Pons (tissue), 1 donor: ENCODE results near the gene TRIP10.
A peak's percentile ranks its signal among the peaks of the same experiment; 100 is the strongest.

Experiments used
- DNase-seq: peaks from one replicate; pipeline ENCODE4 v3.0.0-alpha.2; 2016; ENCODE audit warnings: low spot score

Gene TRIP10

GRCh38 chr19:6712231-6712630, 27.2 kb upstream of the TRIP10 start:
- DNase-seq: no peak

DNA sequence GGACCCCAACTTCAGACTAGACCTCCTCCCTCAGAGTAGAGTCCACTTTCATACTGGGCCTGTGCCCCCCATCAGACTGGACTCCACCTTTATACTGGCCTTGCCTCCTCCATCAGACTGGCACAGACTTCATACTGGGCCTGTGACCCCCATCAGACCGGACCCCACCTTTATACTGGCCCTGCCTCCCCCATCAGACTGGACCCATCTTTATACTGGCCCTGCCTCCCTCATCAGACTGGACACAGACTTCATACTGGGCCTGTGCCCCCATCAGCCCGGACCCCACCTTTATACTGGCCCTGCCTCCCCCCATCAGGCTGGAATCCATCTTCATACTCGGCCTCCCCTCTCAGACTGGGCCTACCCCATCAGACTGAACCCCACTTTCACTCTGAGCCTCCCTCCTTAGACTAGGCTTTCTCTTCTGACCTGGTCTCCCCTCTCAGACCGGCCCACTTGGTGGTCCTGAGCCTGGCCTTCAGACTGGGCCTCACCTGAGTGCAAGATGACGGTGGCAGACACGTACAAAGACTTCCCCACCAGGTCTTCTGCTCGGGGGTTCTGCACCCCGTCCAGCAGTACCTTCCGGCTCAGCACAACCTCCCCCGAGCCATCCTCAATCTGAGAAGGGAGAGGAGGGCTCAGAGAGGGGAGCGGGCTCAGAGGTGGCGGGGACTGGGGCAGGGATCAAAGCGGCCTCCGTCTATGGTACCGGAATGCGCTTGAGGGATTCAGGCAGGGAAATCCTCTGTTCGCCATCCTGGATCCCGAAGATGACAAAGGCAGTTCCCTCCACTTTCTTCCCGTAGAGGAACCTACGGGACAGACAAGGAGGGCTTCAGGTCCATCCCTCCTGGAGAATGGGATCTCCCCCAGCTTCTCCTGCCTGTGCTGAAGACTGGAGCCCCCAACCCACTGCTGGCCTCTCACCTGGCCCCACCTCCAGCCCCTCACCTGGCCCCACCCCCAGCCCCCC, 26.5 kb upstream of the TRIP10 start:
- no peak for DNase-seq

- no peak for DNase-seq
Observed at GRCh38 chr19:6713773-6714692, 25.4 kb upstream of the TRIP10 start.

DNA sequence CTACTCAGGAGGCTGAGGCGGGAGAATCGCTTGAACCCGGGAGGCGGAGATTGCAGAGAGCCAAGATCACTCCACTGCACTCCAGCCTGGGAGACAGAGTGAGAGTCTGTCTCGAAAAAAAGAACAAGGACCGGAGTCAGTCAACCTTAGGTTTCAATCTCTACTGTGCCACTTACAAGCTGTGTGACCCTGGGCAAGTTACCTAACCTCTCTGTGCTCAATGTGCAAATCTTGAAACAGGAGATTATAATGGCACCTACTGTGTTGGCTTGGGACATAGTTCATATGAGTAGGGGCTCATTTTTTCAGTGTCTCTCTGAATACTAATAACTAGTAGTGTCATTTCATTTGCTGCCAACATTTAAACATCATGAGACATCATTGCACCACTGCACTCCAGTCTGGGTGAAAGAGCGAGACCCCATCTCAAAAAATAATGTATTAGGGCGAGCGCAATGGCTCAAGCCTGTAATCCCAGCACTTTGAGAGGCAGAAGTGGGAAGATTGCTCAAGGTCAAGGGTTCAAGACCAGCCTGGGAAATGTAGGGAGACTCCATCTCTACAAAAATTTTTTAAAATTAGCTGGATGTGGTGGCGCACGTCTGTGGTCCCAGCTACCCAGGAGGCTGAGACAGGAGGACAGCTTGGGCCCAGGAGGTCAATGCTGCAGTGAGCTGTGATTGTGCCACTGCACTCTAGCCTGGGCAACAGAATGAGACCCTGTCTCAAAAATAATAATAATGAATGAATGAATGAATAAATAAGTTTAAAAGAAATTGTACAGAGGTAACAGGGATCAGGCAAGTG, 24.5 kb upstream of the TRIP10 start:
- DNase-seq: no peak

DNA sequence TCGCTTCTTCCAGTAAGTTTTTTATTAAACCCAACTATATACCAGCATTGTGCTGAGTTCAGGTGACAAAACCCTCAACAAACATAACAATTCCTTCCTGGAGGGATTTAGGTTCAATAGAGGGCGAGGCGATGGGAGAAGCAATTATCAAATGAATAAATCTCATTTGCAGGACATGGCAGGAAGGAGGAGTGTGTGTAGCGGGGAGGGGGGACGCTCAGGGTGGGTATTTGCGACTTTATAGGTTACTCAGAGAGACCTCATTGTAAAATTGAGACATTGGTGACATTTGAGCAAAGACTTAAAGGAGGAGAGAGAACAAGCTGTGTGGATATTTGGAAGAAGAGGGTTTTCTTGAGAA, 22.9 kb upstream of the TRIP10 start:
- no peak for DNase-seq

- DNase-seq: no peak
Observed at GRCh38 chr19:6717036-6717435, 22.4 kb upstream of the TRIP10 start.

DNA sequence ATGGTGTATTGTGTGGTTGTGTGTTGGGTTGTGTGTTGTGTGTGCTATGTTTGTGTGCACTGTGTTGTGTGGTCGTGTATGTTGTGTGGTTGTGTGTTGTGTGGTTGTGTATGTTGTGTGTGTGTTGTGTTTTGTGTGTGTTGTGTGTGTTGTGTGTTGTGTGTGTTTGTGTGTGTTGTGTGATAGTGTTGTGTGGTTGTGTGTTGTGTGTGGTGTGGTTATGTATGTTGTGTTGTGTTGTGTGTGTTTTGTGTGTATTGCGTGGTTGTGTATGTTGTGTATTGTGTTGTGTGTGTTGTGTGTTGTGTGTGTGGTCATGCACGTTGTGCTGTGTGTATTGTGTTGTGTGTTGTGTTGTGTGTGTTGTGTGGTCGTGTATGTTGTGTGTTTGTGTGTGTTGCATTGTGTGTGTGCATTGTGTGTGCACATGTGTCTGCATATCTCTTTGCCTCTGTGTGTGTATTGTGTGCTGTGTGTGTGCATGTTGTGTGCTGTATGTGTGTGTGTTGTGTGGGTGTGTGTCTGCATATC, 22.0 kb upstream of the TRIP10 start:
- no peak for DNase-seq

DNA sequence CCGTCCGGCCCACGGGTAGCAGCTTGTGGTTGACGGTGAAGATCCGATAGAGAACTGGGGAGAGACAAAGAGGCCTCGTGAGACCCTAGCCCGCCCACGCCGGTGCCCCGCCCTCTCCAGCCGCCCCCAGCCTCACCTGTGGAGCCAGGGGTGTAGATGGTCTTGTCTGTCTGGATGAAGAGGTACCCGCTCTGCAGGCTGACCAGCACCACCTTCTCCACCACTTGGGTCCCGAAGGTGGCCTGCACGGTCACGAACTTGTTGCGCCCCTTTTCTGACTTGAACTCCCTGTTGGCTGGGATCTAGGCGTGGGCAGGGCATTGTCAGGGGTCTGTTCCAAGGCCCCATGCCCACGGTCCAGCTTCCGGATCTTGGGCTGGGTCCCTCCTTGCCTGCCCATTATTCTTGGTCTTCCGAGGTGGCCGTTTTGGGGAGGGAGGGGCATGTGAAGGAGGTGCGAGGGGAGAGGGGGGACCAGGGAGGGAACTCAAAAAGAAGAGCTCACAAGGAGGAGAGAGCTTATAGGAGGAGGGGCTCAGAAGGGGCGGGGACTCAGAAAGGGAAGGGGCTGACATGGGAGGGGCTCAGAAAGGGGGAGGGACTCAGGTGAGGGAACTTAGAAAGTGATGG, 21.3 kb upstream of the TRIP10 start:
- no peak for DNase-seq

DNA sequence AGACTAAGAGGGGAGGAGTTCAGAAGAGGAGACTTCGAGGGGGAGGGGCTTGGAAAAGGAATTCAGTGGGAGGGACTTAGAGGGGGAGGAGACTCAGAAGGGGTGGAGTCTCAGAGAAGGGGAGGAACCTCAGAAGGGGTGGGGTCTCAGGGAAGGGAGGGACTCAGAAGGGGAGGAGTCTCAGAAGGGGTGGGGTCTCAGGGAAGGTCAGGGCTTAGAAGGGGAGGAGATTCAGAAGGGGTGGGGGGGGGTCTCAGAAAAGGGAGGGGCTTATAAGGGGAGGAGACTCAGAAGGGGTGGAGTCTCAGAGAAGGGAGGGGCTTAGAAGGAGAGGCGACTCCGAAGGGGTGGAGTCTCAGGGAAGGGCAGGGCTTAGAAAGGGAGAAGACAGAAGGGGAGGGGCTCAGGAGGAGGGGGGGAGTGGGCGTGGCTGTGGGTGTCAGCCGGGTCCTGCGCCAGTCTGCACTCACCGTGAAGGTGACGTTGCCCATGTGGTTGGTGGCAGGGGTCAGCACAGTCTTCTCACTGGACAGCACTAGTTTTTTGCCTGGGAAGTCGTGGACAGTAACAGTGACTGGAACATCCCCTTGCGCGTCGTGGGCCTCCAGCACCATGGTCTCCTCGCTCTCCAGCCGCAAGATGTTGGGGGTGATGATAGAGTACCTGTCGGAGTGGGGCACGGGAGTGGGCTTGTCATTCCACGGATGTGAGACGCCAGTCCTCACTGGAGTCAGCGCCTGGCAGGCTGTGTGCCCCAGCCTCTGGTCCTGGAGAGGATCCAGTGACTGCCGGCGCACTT, 20.5 kb upstream of the TRIP10 start:
- peak; percentile 68 for DNase-seq

GRCh38 chr19:6719540-6719861, 20.0 kb upstream of the TRIP10 start:
- DNase-seq: no peak

- no peak for DNase-seq
Observed at GRCh38 chr19:6719992-6720368, 19.5 kb upstream of the TRIP10 start.

DNA sequence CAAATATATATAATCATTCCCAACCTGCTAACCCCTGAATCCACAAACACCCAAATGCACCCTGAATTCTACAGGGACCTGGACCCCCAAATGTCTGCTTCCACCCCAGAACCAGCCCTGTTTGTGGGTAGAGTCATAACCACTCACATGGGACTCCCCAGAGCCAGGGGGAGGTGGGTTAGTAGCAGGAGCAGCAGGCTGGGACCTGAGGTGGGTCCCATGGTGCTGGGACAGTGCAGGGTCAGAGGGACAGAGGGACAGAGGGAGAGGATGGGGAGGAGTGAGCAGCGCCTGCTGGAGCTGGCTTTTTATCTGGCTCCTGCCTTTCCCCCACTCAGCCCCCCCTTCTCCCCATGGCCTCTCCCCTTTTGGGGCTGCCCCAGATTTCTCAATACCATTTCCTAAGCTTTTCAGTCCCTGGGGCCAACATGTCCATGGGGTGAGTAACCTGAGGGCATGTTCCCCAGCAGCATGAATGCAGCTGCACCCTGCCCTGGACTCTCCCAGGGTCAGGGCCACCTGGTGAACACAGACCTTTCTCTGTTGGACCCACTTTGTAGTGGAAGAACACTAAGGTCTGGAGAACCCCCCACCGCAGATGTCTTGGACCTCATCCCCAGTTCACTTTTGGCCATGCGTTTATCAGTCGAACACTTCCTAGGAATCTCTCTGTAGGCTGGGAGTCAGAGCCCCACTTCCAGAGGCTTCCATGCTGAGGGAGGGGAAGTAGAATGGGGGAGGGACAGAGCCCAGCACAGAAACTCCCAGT, 18.9 kb upstream of the TRIP10 start, which contains the start of gene C3:
C3 (minus strand) TSS at position 282 of the 769 bp plus-strand sequence; CDS start at position 221, 61 bp downstream.
- DNase-seq: peak; percentile 73

GRCh38 chr19:6721138-6721474, 18.4 kb upstream of the TRIP10 start:
- DNase-seq: no peak

- no peak for DNase-seq
Observed at GRCh38 chr19:6721773-6722172, 17.7 kb upstream of the TRIP10 start.

DNA sequence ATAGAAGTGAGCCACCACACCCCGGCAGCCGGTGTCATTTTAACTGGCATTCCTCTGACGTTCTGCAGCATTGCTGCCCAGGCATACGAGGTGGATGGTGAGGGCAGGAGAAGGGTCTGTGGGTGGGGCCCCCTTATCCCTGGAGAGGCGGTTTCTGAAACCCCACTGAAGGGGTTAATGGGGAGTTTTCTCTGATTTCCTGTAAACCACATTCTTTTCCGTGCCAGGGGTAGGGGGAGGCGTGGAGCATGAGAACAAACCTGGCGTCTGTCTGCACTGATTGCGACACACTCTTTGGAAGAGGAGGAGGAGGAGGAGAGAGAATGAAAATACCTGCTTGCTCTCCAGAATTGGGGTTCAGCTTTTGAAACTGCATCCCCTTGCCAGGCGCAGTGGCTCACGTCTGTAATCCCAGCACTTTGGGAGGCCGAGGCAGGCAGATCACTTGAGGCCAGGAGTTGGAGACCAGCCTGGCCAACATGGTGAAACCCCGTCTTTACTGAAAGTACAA, 16.3 kb upstream of the TRIP10 start:
- DNase-seq: no peak

DNA sequence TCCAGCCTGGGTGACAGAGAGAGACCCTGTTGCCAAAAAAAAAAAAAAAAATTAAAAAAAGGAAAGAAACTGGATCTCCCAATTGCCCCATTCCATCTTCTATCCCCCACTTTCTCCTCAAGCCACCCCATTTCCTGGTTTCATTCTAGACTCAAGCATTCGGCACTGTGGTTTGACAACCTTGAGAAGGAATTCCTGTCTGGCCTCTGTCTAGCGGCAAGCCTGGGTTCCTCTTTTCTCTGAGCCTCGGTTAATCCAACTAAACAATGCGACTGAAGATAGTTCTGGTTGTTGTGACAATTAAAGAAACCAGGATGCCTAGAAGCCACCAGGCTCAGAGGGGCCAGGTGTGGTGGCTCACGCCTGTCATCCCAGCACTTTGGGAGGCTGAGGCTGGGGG, 15.7 kb upstream of the TRIP10 start:
- DNase-seq: peak; percentile 64

DNA sequence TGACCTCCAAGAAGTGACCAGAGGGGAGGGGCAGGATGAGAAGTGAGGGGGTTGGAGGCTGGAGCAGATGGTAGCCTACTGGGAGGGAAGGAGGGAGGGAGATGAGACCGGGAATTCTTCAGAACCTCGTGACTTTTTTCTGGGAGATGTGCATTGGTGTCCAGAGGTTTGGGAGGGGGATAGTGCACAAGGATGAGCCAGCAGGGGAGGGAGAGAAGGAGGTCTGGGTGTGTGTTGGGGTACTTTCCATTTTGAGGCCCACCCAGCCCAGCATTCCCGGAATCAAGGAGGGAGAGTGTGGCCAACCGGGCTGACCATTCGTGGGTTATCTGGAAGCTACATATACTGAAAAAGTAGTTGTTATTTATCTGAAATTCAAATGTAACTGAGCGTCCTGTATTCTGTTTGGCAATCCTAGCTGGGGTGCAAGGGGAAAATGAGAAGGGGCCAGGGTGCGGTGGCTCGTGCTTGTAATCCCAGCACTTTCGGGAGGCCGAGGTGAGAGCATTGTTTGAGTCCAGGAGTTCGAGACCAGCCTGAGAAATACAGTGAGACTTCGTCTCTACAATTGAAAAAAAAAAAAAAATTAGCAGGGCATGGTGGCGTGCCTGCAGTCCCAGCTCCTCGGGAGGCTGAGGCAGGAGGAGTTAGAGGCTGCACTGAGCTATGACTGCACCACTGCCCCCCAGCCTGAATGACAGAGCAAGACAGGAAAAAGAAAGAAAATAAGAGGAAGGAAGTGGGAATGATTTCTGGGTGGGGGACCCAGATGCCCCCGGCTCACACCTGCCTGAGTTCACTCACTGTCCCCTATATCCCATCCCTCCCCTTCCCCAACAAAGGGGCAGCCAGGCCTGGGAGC, 14.6 kb upstream of the TRIP10 start:
- no peak for DNase-seq

DNA sequence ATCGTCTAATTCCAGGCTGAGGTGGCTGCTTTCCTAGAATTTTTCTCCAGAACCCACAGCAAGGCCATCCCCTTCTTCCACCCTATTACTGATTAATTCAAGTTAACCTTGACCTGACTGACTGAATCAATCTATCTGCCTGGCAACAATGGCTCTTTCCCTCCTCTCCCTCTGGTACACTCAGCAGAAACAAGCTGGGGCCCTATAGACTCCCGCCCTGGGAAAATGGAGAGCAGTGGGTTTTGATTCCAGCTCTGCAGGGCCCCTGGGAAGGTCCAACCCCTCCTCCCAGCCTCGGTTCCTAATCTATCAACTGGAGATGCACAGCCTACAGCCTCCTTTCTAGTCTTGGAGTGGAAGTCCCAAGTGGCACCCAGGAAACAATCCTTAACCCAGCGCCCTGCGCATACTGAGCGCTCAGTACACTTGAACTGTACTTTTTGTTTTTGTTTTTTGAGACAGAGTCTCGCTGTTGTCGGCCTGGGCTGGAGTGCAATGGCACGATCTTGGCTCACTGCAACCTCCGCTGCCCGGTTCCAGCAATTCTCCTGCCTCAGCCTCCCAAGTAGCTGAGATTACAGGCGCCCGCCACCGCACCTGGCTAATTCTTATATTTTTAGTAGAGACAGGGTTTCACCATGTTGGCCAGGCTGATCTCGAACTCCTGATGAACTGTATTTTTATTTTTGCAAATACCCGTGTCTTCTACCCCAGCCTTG, 13.8 kb upstream of the TRIP10 start:
- no peak for DNase-seq
